HepG2 (cell line): ENCODE measurements around the gene PLPPR2. TPM values are rescaled to one million over a fixed set of nuclear protein-coding genes. Genes with fewer than 3 reads are reported as not detected.
A peak's percentile ranks its signal among the peaks of the same experiment; 100 is the strongest.

Source experiments
- CENPT ChIP-seq: sonication (generic); formaldehyde crosslinking; IDR thresholded peaks from 2 replicates; pipeline ENCODE4 v1.8.0; 2022; ENCODE audit warnings: low read depth, mild to moderate bottlenecking, moderate library complexity, missing genetic modification reagents
- DDIT3 ChIP-seq: sonication (generic); formaldehyde crosslinking; IDR thresholded peaks from 2 replicates; pipeline ENCODE4 v1.4.0; 2020; ENCODE audit warnings: mild to moderate bottlenecking, missing genetic modification reagents
- FOXA1 ChIP-seq, 2 experiments: fragments of 450-650 bp in 1 of 2; sonication (generic) in 1 of 2; formaldehyde crosslinking in 1 of 2; IDR thresholded peaks; 2 replicates each; pipeline versions ENCODE4 v1.4.0 to v1.6.1; 2016 to 2020; ENCODE audit warnings: missing genetic modification reagents in 1 of 2
- HNF4G ChIP-seq, 2 experiments: sonication (generic) in 1 of 2; formaldehyde crosslinking in 1 of 2; IDR thresholded peaks; 2 replicates each; pipeline versions ENCODE4 v1.4.0 to v1.6.1; 2011 to 2020; ENCODE audit warnings: borderline replicate concordance in 2 of 2, low read depth in 2 of 2, mild to moderate bottlenecking in 2 of 2, low read length in 1 of 2, missing genetic modification reagents in 1 of 2, moderate library complexity in 1 of 2
- HOXA7 ChIP-seq: sonication (generic); formaldehyde crosslinking; IDR thresholded peaks from 2 replicates; pipeline ENCODE4 v1.8.1; 2022; ENCODE audit warnings: mild to moderate bottlenecking, missing genetic modification reagents, moderate library complexity
- KDM5B ChIP-seq: sonication (generic); formaldehyde crosslinking; IDR thresholded peaks from 2 replicates; pipeline ENCODE4 v1.4.0; 2020; ENCODE audit warnings: missing genetic modification reagents, mild to moderate bottlenecking, borderline replicate concordance
- KLF13 ChIP-seq: sonication (generic); formaldehyde crosslinking; IDR thresholded peaks from 2 replicates; pipeline ENCODE4 v1.4.0; 2020; ENCODE audit warnings: mild to moderate bottlenecking, missing genetic modification reagents
- NR1H2 ChIP-seq: sonication (generic); formaldehyde crosslinking; IDR thresholded peaks from 2 replicates; pipeline ENCODE4 v1.8.1; 2022; ENCODE audit warnings: low read depth, missing genetic modification reagents, borderline replicate concordance
- PREB ChIP-seq: sonication (generic); formaldehyde crosslinking; IDR thresholded peaks from 2 replicates; pipeline ENCODE4 v1.4.0; 2020; ENCODE audit warnings: missing genetic modification reagents
- PRMT3 ChIP-seq: sonication (generic); formaldehyde crosslinking; IDR thresholded peaks from 2 replicates; pipeline ENCODE4 v1.8.1; 2022; ENCODE audit warnings: low read depth, mild to moderate bottlenecking, moderate library complexity, missing genetic modification reagents, borderline replicate concordance
- RCOR2 ChIP-seq: IDR thresholded peaks from 2 replicates; pipeline ENCODE4 v1.6.1; 2016; ENCODE audit warnings: missing biosample characterization, missing genetic modification reagents
- TAF1 ChIP-seq: sonication (generic); formaldehyde crosslinking; IDR thresholded peaks from 2 replicates; pipeline ENCODE4 v1.4.0; 2020; ENCODE audit warnings: missing genetic modification reagents
- TBP ChIP-seq: sonication (generic); formaldehyde crosslinking; IDR thresholded peaks from 2 replicates; pipeline ENCODE4 v1.5.0; 2020; ENCODE audit warnings: missing genetic modification reagents
- TP53 ChIP-seq: sonication (generic); formaldehyde crosslinking; conservative IDR thresholded peaks from 2 replicates; pipeline ENCODE4 v1.4.0; 2020; ENCODE audit warnings: missing genetic modification reagents
- ZBTB21 ChIP-seq: sonication (generic); formaldehyde crosslinking; IDR thresholded peaks from 2 replicates; pipeline ENCODE4 v1.4.0; 2020; ENCODE audit warnings: missing genetic modification reagents
- ZNF225 ChIP-seq: sonication (generic); formaldehyde crosslinking; IDR thresholded peaks from 2 replicates; pipeline ENCODE4 v1.4.0; 2020; ENCODE audit warnings: mild to moderate bottlenecking, missing genetic modification reagents
- ZNF282 ChIP-seq: fragments of 450-650 bp; IDR thresholded peaks from 2 replicates; pipeline ENCODE4 v1.6.1; 2018; ENCODE audit not compliant: partially characterized antibody
- ZNF362 ChIP-seq: sonication (generic); formaldehyde crosslinking; IDR thresholded peaks from 2 replicates; pipeline ENCODE4 v1.4.0; 2020; ENCODE audit warnings: missing genetic modification reagents, mild to moderate bottlenecking, borderline replicate concordance
- ZNF430 ChIP-seq: sonication (generic); formaldehyde crosslinking; IDR thresholded peaks from 2 replicates; pipeline ENCODE4 v1.9.0; 2021; ENCODE audit warnings: mild to moderate bottlenecking, missing genetic modification reagents
- ZNF441 ChIP-seq: sonication (generic); formaldehyde crosslinking; IDR thresholded peaks from 2 replicates; pipeline ENCODE4 v1.7.0; 2021; ENCODE audit warnings: missing genetic modification reagents, borderline replicate concordance
- ZNF703 ChIP-seq: sonication (generic); formaldehyde crosslinking; IDR thresholded peaks from 2 replicates; pipeline ENCODE4 v1.5.1; 2020; ENCODE audit warnings: missing genetic modification reagents, mild to moderate bottlenecking, moderate library complexity, borderline replicate concordance
- ZNF770 ChIP-seq: sonication (generic); formaldehyde crosslinking; IDR thresholded peaks from 2 replicates; pipeline ENCODE4 v1.5.0; 2020; ENCODE audit warnings: mild to moderate bottlenecking, missing genetic modification reagents
- polyA plus RNA-seq, 8 experiments: library from polyadenylated mRNA; depleted of rRNA in 3 of 8; stranded (reverse) in 7 of 8; unstranded in 1 of 8; fragments of >200 nt; fragmentation: Illumina TruSeq in 4 of 8; extraction: Trizol in 4 of 8; gene quantifications; 2 replicates each; pipeline versions ENCODE4 v1.2.1 to v1.2.3, GENCODE V29; 2011 to 2016; ENCODE audit warnings: low read depth in 4 of 8, missing spikeins in 1 of 8, mixed read lengths in 1 of 8; ENCODE audit not compliant: insufficient read depth in 1 of 8
- total RNA-seq, 5 experiments: library from RNA; depleted of rRNA; stranded (reverse); fragments of >200 nt; fragmentation: Illumina TruSeq; extraction: Trizol; gene quantifications; 2 replicates each; pipeline ENCODE4 v1.2.3, GENCODE V29; 2016; ENCODE audit warnings: low read depth in 1 of 5

PLPPR2 gene
- total and polyA plus RNA-seq, 2 of the 13 experiments (the other 11 are each of a cell fraction or from before 2014, with no cell fraction given): 1.5 to 2.1 TPM

GRCh38 chr19:11380653-11381537 is 25.7 kb downstream of the PLPPR2 start (continued):
- TF ChIP-seq ZNF225 (CRISPR knock-in tag) (no peak), ZNF703 (no peak), RCOR2 (CRISPR knock-in tag) (no peak), PREB (CRISPR knock-in tag) (no peak), KDM5B (CRISPR knock-in tag) (peak; percentile 48; the same call in 1 of the 2 replicates), ZNF441 (peak; percentile 71; the same call in 1 of the 2 replicates), FOXA1 (IDR thresholded peaks at IDR 0.05) (no peak), FOXA1 (CRISPR knock-in tag; IDR thresholded peaks at IDR 0.05) (0 out of 2 replicates have a peak, but pooled peaks have one; percentile 6), CENPT (CRISPR knock-in tag) (no peak), DDIT3 (CRISPR knock-in tag) (no peak), TBP (no peak), TP53 (CRISPR knock-in tag) (0 out of 2 replicates have a peak, but pooled peaks have one; percentile 30), ZNF430 (CRISPR knock-in tag) (no peak), HNF4G (IDR thresholded peaks at IDR 0.05; ENCODE audit: borderline replicate concordance, low read depth, low read length) (no peak), HNF4G (CRISPR knock-in tag; IDR thresholded peaks at IDR 0.05; ENCODE audit: borderline replicate concordance, low read depth) (peak; percentile 25; the same call in 1 of the 2 replicates), KLF13 (CRISPR knock-in tag) (no peak), TAF1 (CRISPR knock-in tag) (peak; percentile 71; the same call in 1 of the 2 replicates), PRMT3 (CRISPR knock-in tag) (no peak), NR1H2 (no peak), HOXA7 (CRISPR knock-in tag) (no peak), ZNF770 (CRISPR knock-in tag) (no peak; the same call in 1 of the 2 replicates), ZNF362 (CRISPR knock-in tag) (peak; percentile 36; the same call in 1 of the 2 replicates), ZBTB21 (no peak), ZNF282 (no peak)
